HepG2 (cell line): Measurements from ENCODE around the gene MAP3K8. TPM values are rescaled to one million over a fixed set of nuclear protein-coding genes. Genes with fewer than 3 reads are reported as not detected.
"Not testable (repeated sequence)": the region's sequence is repeated elsewhere in the genome, so short reads cannot be mapped to it uniquely, and the experiment has no call there.

Source experiments
- ATAC-seq: fragments of 200-7000 bp; cut with Tn5 transposase; 3 replicates; pipeline ENCODE4 v1.9.1; 2020; ENCODE audit warnings: mild to moderate bottlenecking, moderate library complexity
- BruUV-seq: library from RNA; stranded (reverse); fragments of 400-500 nt; replicated peaks from 2 replicates; lab custom pipeline; 2021; lab: Mats Ljungman, UMichigan
- CTCF ChIA-PET: fragments of 300-600 bp; formaldehyde crosslinking; extraction: SDS; loops from one replicate; lab custom pipeline; 2021; ENCODE audit warnings: low total read pairs, inconsistent platforms, low intra/inter-chr PET ratio; lab: Yijun Ruan, JAX
- POLR2A ChIA-PET: fragments of 350-600 bp; sonication (Branson Sonifier 250); formaldehyde crosslinking; loops from one replicate; lab custom pipeline; 2020; ENCODE audit warnings: antibody characterized with exemption, inconsistent platforms; lab: Yijun Ruan, JAX
- DNase-seq: peaks from one replicate; pipeline ENCODE4 v3.0.0-alpha.2; 2015; ENCODE audit warnings: low spot score
- FAIRE-seq: peaks from 3 replicates; lab custom pipeline; 2011; peaks lifted over from hg19 to GRCh38; lab: Jason Lieb, UNC
- H2AFZ ChIP-seq: one replicate; pipeline ENCODE4 v1.6.1; 2011; ENCODE audit warnings: low read length, inconsistent platforms
- H3K27ac ChIP-seq: fragments of 300-600 bp; 3 replicates; pipeline ENCODE4 v1.8.0; 2011; ENCODE audit warnings: mixed run types, mild to moderate bottlenecking, mixed read lengths, low read length, inconsistent platforms; ENCODE audit not compliant: insufficient read depth; ENCODE audit errors: extremely low read length
- H3K27me3 ChIP-seq, 2 experiments: fragments of 200-600 bp in 1 of 2; 2 replicates in 1 of 2; 3 replicates in 1 of 2; pipeline versions ENCODE4 v1.6.0 to v1.8.0; 2011; ENCODE audit warnings: low read length in 2 of 2, mild to moderate bottlenecking in 2 of 2, moderate library complexity in 2 of 2, inconsistent platforms in 1 of 2; ENCODE audit not compliant: insufficient read depth in 2 of 2, control insufficient read depth in 1 of 2
- H3K36me3 ChIP-seq, 2 experiments: fragments of 200-600 bp in 1 of 2; replicated peaks in 1 of 2; 2 replicates in 1 of 2; 3 replicates in 1 of 2; pipeline versions ENCODE4 v1.5.1 to v1.8.0; 2011; ENCODE audit warnings: low read length in 2 of 2, inconsistent platforms in 1 of 2; ENCODE audit not compliant: insufficient read depth in 2 of 2, control insufficient read depth in 1 of 2
- H3K4me1 ChIP-seq: 2 replicates; pipeline ENCODE4 v1.5.1; 2012; ENCODE audit warnings: low read length, inconsistent platforms; ENCODE audit not compliant: insufficient read depth
- H3K4me2 ChIP-seq: 2 replicates; pipeline ENCODE4 v1.6.0; 2011; ENCODE audit warnings: low read depth, low read length, inconsistent platforms
- H3K4me3 ChIP-seq, 3 experiments: fragments of 200-600 bp in 1 of 3; sonication (generic), shearing (Covaris generic) in 1 of 3; replicated peaks in 1 of 3; 2 replicates each; pipeline ENCODE4 v1.5.1; 2011 to 2016; ENCODE audit warnings: low read length in 3 of 3, inconsistent platforms in 2 of 3, low read depth in 2 of 3, mild to moderate bottlenecking in 2 of 3, control low read depth in 1 of 3, mixed read lengths in 1 of 3; ENCODE audit not compliant: insufficient read depth in 1 of 3
- H3K79me2 ChIP-seq: one replicate; pipeline ENCODE4 v1.6.1; 2011; ENCODE audit warnings: low read length, inconsistent platforms; ENCODE audit not compliant: insufficient read depth
- H3K9ac ChIP-seq: 2 replicates; pipeline ENCODE4 v1.6.0; 2011; ENCODE audit warnings: mild to moderate bottlenecking, low read depth, low read length, inconsistent platforms; ENCODE audit not compliant: insufficient read depth
- H3K9me3 ChIP-seq: 2 replicates; pipeline ENCODE4 v1.5.1; 2012; ENCODE audit warnings: mild to moderate bottlenecking, low read length
- H4K20me1 ChIP-seq: 2 replicates; pipeline ENCODE4 v1.6.0; 2011; ENCODE audit warnings: inconsistent platforms, mild to moderate bottlenecking, low read length, moderate library complexity; ENCODE audit not compliant: insufficient read depth
- CBX1 ChIP-seq: IDR thresholded peaks from one replicate; pipeline ENCODE4 v1.6.1; 2016; ENCODE audit warnings: antibody characterized with exemption, low read depth
- ETV5 ChIP-seq: IDR thresholded peaks from 2 replicates; pipeline ENCODE4 v1.6.1; 2018; ENCODE audit warnings: missing biosample characterization, missing genetic modification reagents, inconsistent platforms, borderline replicate concordance
- MAX ChIP-seq: IDR thresholded peaks from 2 replicates; pipeline ENCODE4 v1.6.1; 2012; ENCODE audit warnings: inconsistent platforms
- SAP130 ChIP-seq: IDR thresholded peaks from 2 replicates; pipeline ENCODE4 v1.6.1; 2016; ENCODE audit warnings: low read depth
- ZNF382 ChIP-seq: sonication (generic); formaldehyde crosslinking; IDR thresholded peaks from 2 replicates; pipeline ENCODE4 v1.5.0; 2020; ENCODE audit warnings: missing genetic modification reagents, mild to moderate bottlenecking, borderline replicate concordance
- ZNF510 ChIP-seq: sonication (generic); formaldehyde crosslinking; IDR thresholded peaks from 2 replicates; pipeline ENCODE4 v1.4.0; 2020; ENCODE audit warnings: low read depth, mild to moderate bottlenecking, missing genetic modification reagents
- ZNF614 ChIP-seq: IDR thresholded peaks from 2 replicates; pipeline ENCODE4 v1.6.1; 2018; ENCODE audit warnings: missing biosample characterization, missing genetic modification reagents, inconsistent platforms, borderline replicate concordance
- WGBS: methylation state at CpG from one replicate; pipeline ENCODE4 v1.1.6; 2017; ENCODE audit warnings: low lambda C conversion rate; 5-methylcytosine and 5-hydroxymethylcytosine counted together
- in situ Hi-C: cut with HindIII; loops from 2 replicates; pipeline ENCODE4 v1.10.0; 2017; ENCODE audit warnings: low pct_unique_long_range_greater_than_20kb; ENCODE audit not compliant: extremely low pct_ligation_motif_present
- intact Hi-C: fragments of 100-400 bp; cut with micrococcal nuclease; formaldehyde crosslinking; loops from one replicate; pipeline ENCODE4 v1.10.0; 2022; ENCODE audit not compliant: unreplicated experiment
- polyA plus RNA-seq, 8 experiments: library from polyadenylated mRNA; depleted of rRNA in 3 of 8; stranded (reverse) in 7 of 8; unstranded in 1 of 8; fragments of >200 nt; fragmentation: Illumina TruSeq in 4 of 8; extraction: Trizol in 4 of 8; gene quantifications; 2 replicates each; pipeline versions ENCODE4 v1.2.1 to v1.2.3, GENCODE V29; 2011 to 2016; ENCODE audit warnings: low read depth in 4 of 8, missing spikeins in 1 of 8, mixed read lengths in 1 of 8; ENCODE audit not compliant: insufficient read depth in 1 of 8
- total RNA-seq, 5 experiments: library from RNA; depleted of rRNA; stranded (reverse); fragments of >200 nt; fragmentation: Illumina TruSeq; extraction: Trizol; gene quantifications; 2 replicates each; pipeline ENCODE4 v1.2.3, GENCODE V29; 2016; ENCODE audit warnings: low read depth in 1 of 5

The MAP3K8 gene
- total and polyA plus RNA-seq, 2 of the 13 experiments (the other 11 are each of a cell fraction or from before 2014, with no cell fraction given), result 19.3 to 37.9 TPM

DNA sequence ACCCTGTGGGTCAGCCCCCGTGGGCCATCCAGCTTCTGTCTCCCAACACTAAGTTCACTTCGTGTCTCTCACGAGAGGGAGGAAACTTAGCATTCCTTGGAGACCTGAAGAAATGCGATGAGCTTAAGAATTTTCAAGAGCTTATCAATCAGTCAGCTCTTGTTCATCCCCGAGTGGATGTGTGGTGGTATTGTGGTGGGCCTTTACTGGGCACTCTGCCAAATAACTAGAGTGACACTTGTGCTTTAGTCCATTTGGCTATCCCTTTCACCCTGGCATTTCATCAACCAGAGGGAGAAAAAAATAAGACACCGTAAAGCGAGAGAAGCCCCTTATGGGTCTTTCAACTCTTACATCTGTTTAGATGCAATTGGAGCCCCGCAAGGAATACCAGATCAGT lies 45.5 kb downstream of the MAP3K8 start:
- peaks cover 25% of the 10 kb centered on the region for H3K9me3 ChIP-seq
- H3K4me1 ChIP-seq, H3K79me2 ChIP-seq, ATAC-seq, CTCF ChIA-PET, H3K27ac ChIP-seq, H3K4me3 ChIP-seq, H3K4me2 ChIP-seq, H3K9ac ChIP-seq, in situ Hi-C loops, H3K27me3 ChIP-seq, POLR2A ChIA-PET, DNase-seq, H4K20me1 ChIP-seq, H2AFZ ChIP-seq, intact Hi-C loops, H3K36me3 ChIP-seq, FAIRE-seq, BruUV-seq: not testable (repeated sequence)
- WGBS, result 46% methylated on average over 8 of the region's 8 CpGs

DNA sequence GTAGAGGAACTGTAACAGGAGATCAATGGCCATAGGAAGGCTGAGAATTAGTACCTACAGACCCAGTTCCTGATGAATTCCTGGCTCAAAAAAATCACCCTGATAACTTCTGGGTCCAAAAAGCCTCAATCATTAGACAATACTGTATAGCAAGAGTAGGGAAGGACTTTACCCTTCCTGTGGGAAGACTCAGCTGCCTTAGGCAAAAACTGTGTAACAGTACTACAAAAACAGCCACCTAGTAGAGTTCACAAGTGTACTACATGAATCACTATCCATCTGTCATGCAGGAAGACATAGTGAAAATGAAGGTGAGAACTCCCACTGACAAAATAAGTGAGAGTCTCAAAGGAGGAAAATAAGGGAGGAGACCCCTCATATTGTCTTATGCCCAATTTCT lies 47.6 kb downstream of the MAP3K8 start:
- FAIRE-seq, result no peak
- no TSS peak for BruUV-seq

More for the DNA sequence above, 47.6 kb downstream of the MAP3K8 start:
- H3K9me3 ChIP-seq, result peaks cover 25% of the 10 kb centered on the region
- peak overlapping the region; percentile 4; the same call in 1 of the 2 replicates for H3K4me2 ChIP-seq
- no peak overlapping the region for H3K27ac ChIP-seq
- H4K20me1 ChIP-seq, result no peaks in the 10 kb centered on the region
- no peaks in the 10 kb centered on the region for H3K27me3 ChIP-seq
- H3K4me3 ChIP-seq, result no peak overlapping the region
- TF ChIP-seq CBX1 (no peak), ZNF382 (CRISPR knock-in tag) (no peak), MAX (no peak), ZNF614 (peak; percentile 57; the same call in 1 of the 2 replicates), ETV5 (CRISPR knock-in tag) (peak; percentile 48; the same call in 1 of the 2 replicates), ZNF510 (no peak), SAP130 (CRISPR knock-in tag) (0 out of 2 replicates have a peak, but pooled peaks have one; percentile 28)
- TF ChIP-seq, all 625 proteins: peak for 3
- in situ Hi-C loops, result no loop called here
- Histone ChIP-seq H3K4me1 (peaks cover 7% of the 10 kb centered on the region; the same call in 1 of the 2 replicates), H3K79me2 (no peaks in the 10 kb centered on the region), H2AFZ (no peak overlapping the region), H3K9ac (no peak overlapping the region), H3K36me3 (no peaks in the 10 kb centered on the region)
- ChIA-PET CTCF (no interaction called here), POLR2A (no interaction called here)
- DNase-seq, result no peak
- no peak for ATAC-seq
- intact Hi-C loops, result no loop called here
